HCT116 (cell line): ENCODE results near the gene ACY1.

ENCODE experiments used
- EZH2 ChIP-seq: fragments of 200-600 bp; sonication (generic); IDR thresholded peaks from 2 replicates; pipeline ENCODE4 v1.6.1; 2017; ENCODE audit warnings: antibody characterized with exemption, mixed run types
- EZH2phosphoT487 ChIP-seq: fragments of 200-600 bp; IDR thresholded peaks from 2 replicates; pipeline ENCODE4 v1.6.1; 2018; ENCODE audit warnings: antibody characterized with exemption, borderline replicate concordance
- POLR2A ChIP-seq: IDR thresholded peaks from 2 replicates; pipeline ENCODE4 v1.7.0; 2011; ENCODE audit warnings: borderline replicate concordance; ENCODE audit not compliant: insufficient read depth, insufficient read length; ENCODE audit errors: extremely low read depth
- SIN3A ChIP-seq: IDR thresholded peaks from 2 replicates; pipeline ENCODE4 v1.6.1; 2012; ENCODE audit warnings: low read depth
- SRF ChIP-seq: IDR thresholded peaks from 2 replicates; pipeline ENCODE4 v1.6.1; 2012; ENCODE audit warnings: low read depth
- YY1 ChIP-seq: IDR thresholded peaks from 2 replicates; pipeline ENCODE4 v1.6.1; 2011; ENCODE audit warnings: low read length, low read depth, moderate library complexity, mild to moderate bottlenecking; ENCODE audit not compliant: insufficient replicate concordance; ENCODE audit errors: extremely low read depth
- ZFX ChIP-seq: fragments of 450-650 bp; IDR thresholded peaks from 2 replicates; pipeline ENCODE4 v1.6.1; 2017
- TF ChIP-seq, protein P1 (sequence below), 3 experiments: fragments of 200-600 bp in 1 of 3; sonication (generic) in 1 of 3; IDR thresholded peaks in 2 of 3; conservative IDR thresholded peaks in 1 of 3; 2 replicates each; pipeline ENCODE4 v1.5.1; 2012 to 2017; ENCODE audit warnings: low read depth in 2 of 3, low read length in 2 of 3, antibody characterized with exemption in 1 of 3, borderline replicate concordance in 1 of 3, control low read depth in 1 of 3, mild to moderate bottlenecking in 1 of 3, mixed read lengths in 1 of 3, mixed run types in 1 of 3, moderate library complexity in 1 of 3; ENCODE audit not compliant: insufficient read depth in 1 of 3
- TF ChIP-seq, protein P2 (sequence below): IDR thresholded peaks from 2 replicates; pipeline ENCODE4 v1.6.1; 2012
- TF ChIP-seq, protein P3 (sequence below): IDR thresholded peaks from 2 replicates; pipeline ENCODE4 v1.6.1; 2012; ENCODE audit warnings: low read depth

DNA sequence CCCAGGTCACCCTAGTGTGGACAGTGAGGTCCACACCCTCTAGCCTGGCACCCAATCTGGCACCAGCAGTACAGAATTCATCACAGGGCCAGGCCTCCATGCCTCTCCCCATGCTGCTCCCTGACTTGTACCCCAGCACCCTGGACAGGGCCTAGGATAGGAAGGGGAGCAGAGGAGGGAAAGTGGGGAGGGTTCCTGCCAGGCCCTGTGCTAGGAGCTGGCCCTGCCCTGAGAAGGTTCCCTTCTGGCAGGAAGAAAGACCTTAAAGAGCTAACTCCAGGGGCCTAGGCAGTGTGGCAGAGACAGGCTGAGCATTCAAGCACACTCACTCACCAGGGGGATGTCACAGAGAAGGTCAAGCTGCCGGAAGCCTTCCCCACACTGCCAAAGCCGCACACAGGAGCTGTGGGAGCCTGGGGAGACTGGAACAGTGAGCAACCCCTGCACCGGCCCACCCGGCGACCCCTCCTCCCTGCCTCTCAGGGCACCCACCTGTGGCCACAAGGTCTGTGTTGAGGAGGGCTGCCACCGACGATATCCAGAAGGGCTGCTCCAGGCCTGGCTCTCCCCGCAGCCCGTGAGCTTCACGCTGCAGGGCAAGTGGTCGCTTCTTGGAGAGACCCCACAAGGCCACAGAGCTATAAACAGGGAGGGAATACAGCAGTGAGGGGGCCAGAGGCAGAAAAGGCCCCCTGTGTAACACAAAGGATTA is 49.0 kb upstream of the ACY1 start:
- TF ChIP-seq, protein P1, sequence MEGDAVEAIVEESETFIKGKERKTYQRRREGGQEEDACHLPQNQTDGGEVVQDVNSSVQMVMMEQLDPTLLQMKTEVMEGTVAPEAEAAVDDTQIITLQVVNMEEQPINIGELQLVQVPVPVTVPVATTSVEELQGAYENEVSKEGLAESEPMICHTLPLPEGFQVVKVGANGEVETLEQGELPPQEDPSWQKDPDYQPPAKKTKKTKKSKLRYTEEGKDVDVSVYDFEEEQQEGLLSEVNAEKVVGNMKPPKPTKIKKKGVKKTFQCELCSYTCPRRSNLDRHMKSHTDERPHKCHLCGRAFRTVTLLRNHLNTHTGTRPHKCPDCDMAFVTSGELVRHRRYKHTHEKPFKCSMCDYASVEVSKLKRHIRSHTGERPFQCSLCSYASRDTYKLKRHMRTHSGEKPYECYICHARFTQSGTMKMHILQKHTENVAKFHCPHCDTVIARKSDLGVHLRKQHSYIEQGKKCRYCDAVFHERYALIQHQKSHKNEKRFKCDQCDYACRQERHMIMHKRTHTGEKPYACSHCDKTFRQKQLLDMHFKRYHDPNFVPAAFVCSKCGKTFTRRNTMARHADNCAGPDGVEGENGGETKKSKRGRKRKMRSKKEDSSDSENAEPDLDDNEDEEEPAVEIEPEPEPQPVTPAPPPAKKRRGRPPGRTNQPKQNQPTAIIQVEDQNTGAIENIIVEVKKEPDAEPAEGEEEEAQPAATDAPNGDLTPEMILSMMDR (IDR thresholded peaks at IDR 0.05 in 2 of 3, conservative IDR thresholded peaks at IDR 0.05 in 1 of 3; ENCODE audit: borderline replicate concordance in 1 of 3, insufficient read depth in 1 of 3, low read depth in 2 of 3, low read length in 2 of 3): no peak
- TF ChIP-seq SIN3A (no peak), POLR2A (no peak), EZH2 (no peak), YY1 (no peak), SRF (no peak), EZH2phosphoT487 (no peak), ZFX (no peak)
- TF ChIP-seq, protein P2, sequence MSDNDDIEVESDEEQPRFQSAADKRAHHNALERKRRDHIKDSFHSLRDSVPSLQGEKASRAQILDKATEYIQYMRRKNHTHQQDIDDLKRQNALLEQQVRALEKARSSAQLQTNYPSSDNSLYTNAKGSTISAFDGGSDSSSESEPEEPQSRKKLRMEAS: no peak
- TF ChIP-seq, protein P3, sequence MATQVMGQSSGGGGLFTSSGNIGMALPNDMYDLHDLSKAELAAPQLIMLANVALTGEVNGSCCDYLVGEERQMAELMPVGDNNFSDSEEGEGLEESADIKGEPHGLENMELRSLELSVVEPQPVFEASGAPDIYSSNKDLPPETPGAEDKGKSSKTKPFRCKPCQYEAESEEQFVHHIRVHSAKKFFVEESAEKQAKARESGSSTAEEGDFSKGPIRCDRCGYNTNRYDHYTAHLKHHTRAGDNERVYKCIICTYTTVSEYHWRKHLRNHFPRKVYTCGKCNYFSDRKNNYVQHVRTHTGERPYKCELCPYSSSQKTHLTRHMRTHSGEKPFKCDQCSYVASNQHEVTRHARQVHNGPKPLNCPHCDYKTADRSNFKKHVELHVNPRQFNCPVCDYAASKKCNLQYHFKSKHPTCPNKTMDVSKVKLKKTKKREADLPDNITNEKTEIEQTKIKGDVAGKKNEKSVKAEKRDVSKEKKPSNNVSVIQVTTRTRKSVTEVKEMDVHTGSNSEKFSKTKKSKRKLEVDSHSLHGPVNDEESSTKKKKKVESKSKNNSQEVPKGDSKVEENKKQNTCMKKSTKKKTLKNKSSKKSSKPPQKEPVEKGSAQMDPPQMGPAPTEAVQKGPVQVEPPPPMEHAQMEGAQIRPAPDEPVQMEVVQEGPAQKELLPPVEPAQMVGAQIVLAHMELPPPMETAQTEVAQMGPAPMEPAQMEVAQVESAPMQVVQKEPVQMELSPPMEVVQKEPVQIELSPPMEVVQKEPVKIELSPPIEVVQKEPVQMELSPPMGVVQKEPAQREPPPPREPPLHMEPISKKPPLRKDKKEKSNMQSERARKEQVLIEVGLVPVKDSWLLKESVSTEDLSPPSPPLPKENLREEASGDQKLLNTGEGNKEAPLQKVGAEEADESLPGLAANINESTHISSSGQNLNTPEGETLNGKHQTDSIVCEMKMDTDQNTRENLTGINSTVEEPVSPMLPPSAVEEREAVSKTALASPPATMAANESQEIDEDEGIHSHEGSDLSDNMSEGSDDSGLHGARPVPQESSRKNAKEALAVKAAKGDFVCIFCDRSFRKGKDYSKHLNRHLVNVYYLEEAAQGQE: no peak
